Lower lobe of right lung (tissue), 2 donors: ENCODE data around the gene BNIP2. TPM values are rescaled to one million over a fixed set of nuclear protein-coding genes. Genes with fewer than 3 reads are reported as not detected.
"Not testable (repeated sequence)": the region's sequence is repeated elsewhere in the genome, so short reads cannot be mapped to it uniquely, and the experiment has no call there.

Experiments
- ATAC-seq, 2 donors: fragments of 200-7000 bp; cut with Tn5 transposase; one replicate each; pipeline ENCODE4 v1.9.1; 2020 to 2022; ENCODE audit warnings: mild to moderate bottlenecking in 2 of 2, moderate library complexity in 2 of 2
- DNase-seq: peaks from one replicate; pipeline ENCODE4 v3.0.0-alpha.2; 2020
- H3K27ac ChIP-seq: fragments of 200-600 bp; one replicate; pipeline ENCODE4 v1.8.0; 2022
- H3K27me3 ChIP-seq: fragments of 200-600 bp; one replicate; pipeline ENCODE4 v1.8.0; 2022; ENCODE audit warnings: low read depth
- H3K36me3 ChIP-seq: fragments of 200-600 bp; one replicate; pipeline ENCODE4 v1.8.0; 2022; ENCODE audit warnings: mild to moderate bottlenecking
- H3K4me1 ChIP-seq: fragments of 200-600 bp; one replicate; pipeline ENCODE4 v1.8.0; 2022
- H3K4me3 ChIP-seq: fragments of 200-600 bp; one replicate; pipeline ENCODE4 v1.8.0; 2022; ENCODE audit warnings: mild to moderate bottlenecking
- H3K9me3 ChIP-seq: fragments of 200-600 bp; one replicate; pipeline ENCODE4 v1.8.0; 2022
- CTCF ChIP-seq: fragments of 200-600 bp; IDR thresholded peaks from one replicate; pipeline ENCODE4 v1.8.0; 2022; ENCODE audit warnings: antibody characterized with exemption, mild to moderate bottlenecking
- intact Hi-C: fragments of 100-400 bp; cut with DNase I; formaldehyde crosslinking; loops from one replicate; pipeline ENCODE4 v1.11.0; 2022
- total RNA-seq: library from RNA; stranded (reverse); fragmentation: NEBNext Ultra II Directional; extraction: Animal tissue kit (Norgen Biotek cat#: 25700); gene quantifications from one replicate; pipeline ENCODE4 v1.2.1, GENCODE V29; 2021
- donor health status: DM: no; HTN: yes; CAD: no; lungs with severe emphysema.

The BNIP2 gene
- total RNA-seq, 1 donor from 2014 or later: 109 TPM

GRCh38 chr15:59707619-59708018, 18.5 kb upstream of the BNIP2 start:
- no peak overlapping the region for H3K4me3 ChIP-seq
- ATAC-seq (no peak), DNase-seq (no peak)
- intact Hi-C loops: no loop called here
- H3K4me1 ChIP-seq: no peaks in the 10 kb centered on the region
- H3K36me3 ChIP-seq: no peaks in the 10 kb centered on the region
- H3K27me3 ChIP-seq: no peaks in the 10 kb centered on the region
- H3K27ac ChIP-seq: no peak overlapping the region
- no peaks in the 10 kb centered on the region for H3K9me3 ChIP-seq
- TF ChIP-seq CTCF: no peak

GRCh38 chr15:59703979-59704796, 15.1 kb upstream of the BNIP2 start:
- Histone ChIP-seq H3K9me3 (no peaks in the 10 kb centered on the region), H3K27me3 (no peaks in the 10 kb centered on the region), H3K4me1 (no peaks in the 10 kb centered on the region), H3K4me3 (no peak overlapping the region), H3K36me3 (no peaks in the 10 kb centered on the region), H3K27ac (no peak overlapping the region)
- ATAC-seq (no peak), DNase-seq (no peak)
- intact Hi-C loops: no loop called here
- TF ChIP-seq CTCF: no peak

DNA sequence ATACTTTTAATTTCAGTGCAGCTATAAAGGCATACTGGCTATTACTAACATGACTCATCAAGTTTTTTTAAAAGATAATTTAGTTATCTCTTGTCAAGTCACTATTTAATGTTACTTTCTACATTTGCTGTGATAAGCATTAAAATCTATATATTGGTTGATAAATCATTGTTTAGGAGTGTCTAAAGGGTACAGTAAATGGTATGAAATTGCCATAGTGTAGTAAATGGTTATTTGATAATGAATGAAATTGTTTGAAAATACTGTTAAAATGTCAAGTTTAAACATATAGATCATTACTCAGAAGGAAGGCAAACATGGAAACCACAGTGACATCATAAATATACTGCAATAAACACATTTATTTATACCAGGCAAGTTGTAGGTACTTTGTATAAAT, 13.2 kb upstream of the BNIP2 start:
- ATAC-seq: no peak
- no peak for TF ChIP-seq CTCF
- H3K4me1 ChIP-seq: no peaks in the 10 kb centered on the region

GRCh38 chr15:59701880-59702279, 12.8 kb upstream of the BNIP2 start:
- H3K36me3 ChIP-seq: no peaks in the 10 kb centered on the region
- intact Hi-C loops: no loop called here
- H3K4me3 ChIP-seq: no peak overlapping the region
- no peaks in the 10 kb centered on the region for H3K4me1 ChIP-seq
- no peak overlapping the region for H3K27ac ChIP-seq
- H3K27me3 ChIP-seq: no peaks in the 10 kb centered on the region
- DNase-seq: no peak
- no peaks in the 10 kb centered on the region for H3K9me3 ChIP-seq
- TF ChIP-seq CTCF: no peak
- ATAC-seq: no peak

More for the DNA sequence above, 13.2 kb upstream of the BNIP2 start:
- H3K9me3 ChIP-seq: no peaks in the 10 kb centered on the region
- H3K36me3 ChIP-seq: no peaks in the 10 kb centered on the region
- intact Hi-C loops: no loop called here
- no peak for DNase-seq
- H3K27me3 ChIP-seq: no peaks in the 10 kb centered on the region
- no peak overlapping the region for H3K4me3 ChIP-seq
- no peak overlapping the region for H3K27ac ChIP-seq

- intact Hi-C loops: no loop called here
- H3K27me3 ChIP-seq: no peaks in the 10 kb centered on the region
- no peaks in the 10 kb centered on the region for H3K4me1 ChIP-seq
- H3K27ac ChIP-seq: no peak overlapping the region
- DNase-seq (no peak), ATAC-seq (no peak)
- H3K36me3 ChIP-seq: no peaks in the 10 kb centered on the region
- TF ChIP-seq CTCF: no peak
- no peaks in the 10 kb centered on the region for H3K9me3 ChIP-seq
- H3K4me3 ChIP-seq: no peak overlapping the region
Measured at GRCh38 chr15:59699810-59700431, 10.8 kb upstream of the BNIP2 start.

GRCh38 chr15:59698065-59698464, 8.9 kb upstream of the BNIP2 start:
- H3K4me3 ChIP-seq, intact Hi-C loops, H3K4me1 ChIP-seq, ATAC-seq, H3K27ac ChIP-seq, H3K36me3 ChIP-seq, H3K9me3 ChIP-seq, H3K27me3 ChIP-seq, DNase-seq: not testable (repeated sequence)
